Measurements from ENCODE around the gene FANCD2. TPM values are rescaled to one million over a fixed set of nuclear protein-coding genes. Genes with fewer than 3 reads are reported as not detected.
"Not testable (repeated sequence)": the region's sequence is repeated elsewhere in the genome, so short reads cannot be mapped to it uniquely, and the experiment has no call there.

The FANCD2 gene
- total and polyA plus RNA-seq, 4 donors, result 1.9 to 5.4 (median 4.7) TPM; not detected in 1

DNA sequence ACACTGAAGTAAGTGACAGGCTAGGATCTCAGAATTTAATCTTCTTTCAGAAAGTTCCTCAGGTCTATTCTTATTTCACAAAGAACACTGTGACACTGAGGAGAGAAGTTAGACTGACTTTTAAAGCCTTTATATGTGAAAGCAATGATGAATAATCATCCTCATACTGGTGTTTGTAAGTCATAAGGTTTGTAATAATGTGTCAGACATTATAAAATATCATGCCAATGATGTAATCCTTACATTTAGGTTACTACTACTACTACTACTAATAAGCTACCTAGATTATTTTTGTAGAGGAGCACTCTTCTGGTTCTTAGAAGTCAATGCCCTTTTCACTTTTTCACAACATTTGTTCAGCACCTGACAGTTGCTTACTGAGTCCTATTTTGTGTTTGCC lies 48.4 kb downstream of the FANCD2 start:
- no peak overlapping the region for H3K27ac ChIP-seq (ENCODE audit: low read depth in 1 of 2, low read length in 2 of 2)
- intact Hi-C loops (cut with DNase I), result no loop called here
- no peak overlapping the region for H3K4me3 ChIP-seq (ENCODE audit: low read length in 2 of 2)
- no peaks in the 10 kb centered on the region for H3K27me3 ChIP-seq (ENCODE audit: control insufficient read depth in 1 of 2, insufficient read depth in 2 of 2, low read length in 1 of 2)
- no peaks in the 10 kb centered on the region for H3K4me1 ChIP-seq (ENCODE audit: control insufficient read depth in 1 of 2, insufficient read depth in 2 of 2, low read length in 2 of 2)
- H3K9me3 ChIP-seq (ENCODE audit: control insufficient read depth, low read length), result no peaks in the 10 kb centered on the region
- no peaks in the 10 kb centered on the region for H3K36me3 ChIP-seq (ENCODE audit: control insufficient read depth in 1 of 2, insufficient read depth in 2 of 2, low read length in 1 of 2)
- ATAC-seq (ENCODE audit: low FRiP score), result no peak
- no peak for DNase-seq

DNA sequence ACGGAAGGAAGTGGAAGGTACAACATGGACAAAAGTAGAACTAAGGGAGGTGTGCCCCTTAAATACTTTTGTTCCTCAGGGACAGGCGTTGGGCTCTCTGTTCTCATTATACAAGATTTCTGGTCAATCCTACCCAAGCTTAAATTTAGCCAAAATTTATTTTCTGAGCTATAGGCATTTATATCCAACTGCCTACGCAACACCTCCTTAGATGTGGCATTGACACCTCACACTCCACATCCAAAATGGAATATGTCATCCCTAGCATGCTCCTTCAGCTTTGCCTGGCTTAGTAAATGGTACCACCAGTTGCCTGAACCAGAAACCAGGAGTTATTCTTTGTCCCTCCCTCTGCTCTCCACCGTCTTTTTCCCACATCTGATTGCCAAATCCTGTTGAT lies 55.6 kb downstream of the FANCD2 start:
- Histone ChIP-seq H3K27ac (ENCODE audit: low read depth in 1 of 2, low read length in 2 of 2) (no peak overlapping the region), H3K9me3 (ENCODE audit: control insufficient read depth, low read length) (no peaks in the 10 kb centered on the region), H3K27me3 (ENCODE audit: control insufficient read depth in 1 of 2, insufficient read depth in 2 of 2, low read length in 1 of 2) (no peaks in the 10 kb centered on the region), H3K4me1 (ENCODE audit: control insufficient read depth in 1 of 2, insufficient read depth in 2 of 2, low read length in 2 of 2) (no peaks in the 10 kb centered on the region), H3K4me3 (ENCODE audit: low read length in 2 of 2) (no peak overlapping the region), H3K36me3 (ENCODE audit: control insufficient read depth in 1 of 2, insufficient read depth in 2 of 2, low read length in 1 of 2) (no peaks in the 10 kb centered on the region)
- 89 to 92% methylated on average over 4 of the region's 4 CpGs for WGBS, 2 donors
- intact Hi-C loops (cut with DNase I), result no loop called here
- ATAC-seq (ENCODE audit: low FRiP score), result no peak
- DNase-seq, result no peak

DNA sequence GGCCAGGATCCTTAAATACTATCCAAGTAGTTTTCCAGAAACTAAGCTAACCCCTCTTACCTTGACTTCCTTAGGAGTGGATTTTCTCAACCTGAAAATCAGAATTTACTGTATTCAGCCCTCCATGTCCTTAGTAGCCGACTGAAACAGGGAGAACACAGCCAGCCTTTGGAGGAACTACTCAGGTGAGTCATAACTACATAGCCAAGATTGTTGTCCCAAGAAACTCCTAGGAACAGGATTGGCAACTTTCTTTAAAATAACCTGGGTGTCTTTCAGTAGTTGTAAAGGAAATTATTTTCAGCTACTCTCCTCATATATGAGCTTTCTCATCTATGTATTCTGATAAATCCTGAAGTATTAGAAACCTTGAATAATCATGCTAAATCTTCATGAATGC lies 59.5 kb downstream of the FANCD2 start:
- DNase-seq, result no peak
- WGBS, 2 donors, result 95 to 97% methylated on average over 1 of the region's 1 CpG
- Histone ChIP-seq H3K9me3 (ENCODE audit: control insufficient read depth, low read length) (no peaks in the 10 kb centered on the region), H3K36me3 (ENCODE audit: control insufficient read depth in 1 of 2, insufficient read depth in 2 of 2, low read length in 1 of 2) (no peaks in the 10 kb centered on the region), H3K27me3 (ENCODE audit: control insufficient read depth in 1 of 2, insufficient read depth in 2 of 2, low read length in 1 of 2) (no peaks in the 10 kb centered on the region), H3K27ac (ENCODE audit: low read depth in 1 of 2, low read length in 2 of 2) (no peak overlapping the region), H3K4me3 (ENCODE audit: low read length in 2 of 2) (no peak overlapping the region), H3K4me1 (ENCODE audit: control insufficient read depth in 1 of 2, insufficient read depth in 2 of 2, low read length in 2 of 2) (no peaks in the 10 kb centered on the region)
- intact Hi-C loops (cut with DNase I), result no loop called here
- no peak for ATAC-seq (ENCODE audit: low FRiP score)

DNA sequence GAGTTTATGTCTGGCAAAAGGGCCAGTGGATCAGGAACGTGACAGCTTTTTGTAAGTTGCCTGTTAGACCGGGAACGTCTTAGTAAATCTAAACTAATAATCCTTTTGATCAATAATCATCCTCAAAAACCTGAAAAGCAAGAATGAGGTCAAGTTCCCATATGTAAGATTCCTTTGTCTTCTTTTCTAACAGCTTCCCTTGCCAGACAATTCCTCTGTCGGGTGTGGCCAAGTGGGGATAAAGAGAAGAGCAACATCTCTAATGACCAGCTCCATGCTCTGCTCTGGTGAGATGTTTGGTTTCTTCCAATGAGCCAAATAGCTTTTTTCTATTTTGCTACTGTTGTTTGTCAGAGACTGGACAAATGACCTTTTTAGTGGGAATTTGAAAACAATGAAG lies 62.0 kb downstream of the FANCD2 start:
- Histone ChIP-seq H3K4me1 (ENCODE audit: control insufficient read depth in 1 of 2, insufficient read depth in 2 of 2, low read length in 2 of 2) (no peaks in the 10 kb centered on the region), H3K27ac (ENCODE audit: low read depth in 1 of 2, low read length in 2 of 2) (no peak overlapping the region), H3K36me3 (ENCODE audit: control insufficient read depth in 1 of 2, insufficient read depth in 2 of 2, low read length in 1 of 2) (no peaks in the 10 kb centered on the region), H3K9me3 (ENCODE audit: control insufficient read depth, low read length) (no peaks in the 10 kb centered on the region), H3K4me3 (ENCODE audit: low read length in 2 of 2) (no peak overlapping the region), H3K27me3 (ENCODE audit: control insufficient read depth in 1 of 2, insufficient read depth in 2 of 2, low read length in 1 of 2) (no peaks in the 10 kb centered on the region)
- ATAC-seq (ENCODE audit: low FRiP score) (no peak), DNase-seq (no peak)
- WGBS, 2 donors, result 93 to 94% methylated on average over 4 of the region's 4 CpGs
- intact Hi-C loops (cut with DNase I), result no loop called here

DNA sequence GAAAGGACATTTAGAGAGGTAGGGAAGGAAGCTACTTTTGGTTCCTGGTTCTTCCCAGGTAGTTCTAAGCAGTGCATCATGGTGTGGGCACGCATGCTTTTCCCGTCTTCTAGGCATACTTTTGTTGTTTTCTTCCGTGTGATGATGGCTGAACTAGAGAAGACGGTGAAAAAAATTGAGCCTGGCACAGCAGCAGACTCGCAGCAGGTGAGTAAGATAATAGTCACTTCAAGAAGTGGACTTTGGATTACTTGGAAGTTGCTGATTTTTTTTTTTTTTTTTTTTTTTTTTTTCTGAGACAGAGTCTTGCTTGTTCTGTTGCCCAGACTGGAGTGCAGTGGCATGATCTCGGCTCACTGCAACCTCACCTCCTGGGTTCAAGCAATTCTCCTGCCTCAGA lies 63.9 kb downstream of the FANCD2 start:
- H3K36me3 ChIP-seq (ENCODE audit: control insufficient read depth in 1 of 2, insufficient read depth in 2 of 2, low read length in 1 of 2), result no peaks in the 10 kb centered on the region
- no peaks in the 10 kb centered on the region for H3K4me1 ChIP-seq (ENCODE audit: control insufficient read depth in 1 of 2, insufficient read depth in 2 of 2, low read length in 2 of 2)
- intact Hi-C loops (cut with DNase I), result no loop called here
- no peak overlapping the region for H3K4me3 ChIP-seq (ENCODE audit: low read length in 2 of 2)
- no peaks in the 10 kb centered on the region for H3K27me3 ChIP-seq (ENCODE audit: control insufficient read depth in 1 of 2, insufficient read depth in 2 of 2, low read length in 1 of 2)
- WGBS, 2 donors, result 84 to 88% methylated on average over 6 of the region's 6 CpGs
- DNase-seq, result no peak
- ATAC-seq (ENCODE audit: low FRiP score), result no peak
- no peak overlapping the region for H3K27ac ChIP-seq (ENCODE audit: low read depth in 1 of 2, low read length in 2 of 2)
- H3K9me3 ChIP-seq (ENCODE audit: control insufficient read depth, low read length), result no peaks in the 10 kb centered on the region

DNA sequence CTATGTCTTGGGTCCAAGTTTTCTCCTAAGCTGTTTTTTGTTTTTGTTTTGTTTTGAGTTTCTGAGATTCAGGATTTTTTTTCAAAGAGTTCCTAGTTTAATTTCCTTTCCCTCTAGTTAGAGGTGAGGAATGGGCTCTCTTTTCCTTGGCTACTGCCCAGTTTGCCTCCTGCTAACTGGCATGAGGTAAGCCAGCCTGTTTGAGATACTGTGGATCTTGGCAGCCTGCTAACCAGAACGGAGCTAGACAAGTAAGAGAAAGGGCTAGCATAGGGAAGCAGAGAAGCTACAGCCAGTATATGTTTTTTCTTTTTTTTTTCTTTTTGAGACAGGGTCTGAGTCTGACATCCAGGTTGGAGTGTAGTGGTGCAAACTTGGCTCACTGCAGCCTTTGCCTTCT lies 64.5 kb downstream of the FANCD2 start:
- ATAC-seq (ENCODE audit: low FRiP score); H3K9me3 ChIP-seq (ENCODE audit: control insufficient read depth, low read length); H3K36me3 ChIP-seq (ENCODE audit: control insufficient read depth in 1 of 2, insufficient read depth in 2 of 2, low read length in 1 of 2); H3K4me3 ChIP-seq (ENCODE audit: low read length in 2 of 2); DNase-seq; H3K4me1 ChIP-seq (ENCODE audit: control insufficient read depth in 1 of 2, insufficient read depth in 2 of 2, low read length in 2 of 2); H3K27me3 ChIP-seq (ENCODE audit: control insufficient read depth in 1 of 2, insufficient read depth in 2 of 2, low read length in 1 of 2); intact Hi-C loops (cut with DNase I); H3K27ac ChIP-seq (ENCODE audit: low read depth in 1 of 2, low read length in 2 of 2): not testable (repeated sequence)
- 14% methylated on average over 1 of the region's 1 CpG; no CpG with 5 or more reads in 1 of the 2 donors for WGBS, 2 donors

DNA sequence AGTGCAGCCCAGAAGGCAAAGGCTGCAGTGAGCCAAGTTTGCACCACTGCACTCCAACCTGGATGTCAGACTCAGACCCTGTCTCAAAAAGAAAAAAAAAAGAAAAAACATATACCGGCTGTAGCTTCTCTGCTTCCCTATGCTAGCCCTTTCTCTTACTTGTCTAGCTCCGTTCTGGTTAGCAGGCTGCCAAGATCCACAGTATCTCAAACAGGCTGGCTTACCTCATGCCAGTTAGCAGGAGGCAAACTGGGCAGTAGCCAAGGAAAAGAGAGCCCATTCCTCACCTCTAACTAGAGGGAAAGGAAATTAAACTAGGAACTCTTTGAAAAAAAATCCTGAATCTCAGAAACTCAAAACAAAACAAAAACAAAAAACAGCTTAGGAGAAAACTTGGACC lies 65.2 kb downstream of the FANCD2 start:
- 11 to 20% methylated on average over 1 to 2 of the region's 2 CpGs for WGBS, 2 donors
- intact Hi-C loops (cut with DNase I); H3K9me3 ChIP-seq (ENCODE audit: control insufficient read depth, low read length); H3K4me1 ChIP-seq (ENCODE audit: control insufficient read depth in 1 of 2, insufficient read depth in 2 of 2, low read length in 2 of 2); ATAC-seq (ENCODE audit: low FRiP score); H3K27me3 ChIP-seq (ENCODE audit: control insufficient read depth in 1 of 2, insufficient read depth in 2 of 2, low read length in 1 of 2); H3K27ac ChIP-seq (ENCODE audit: low read depth in 1 of 2, low read length in 2 of 2); H3K4me3 ChIP-seq (ENCODE audit: low read length in 2 of 2); DNase-seq; H3K36me3 ChIP-seq (ENCODE audit: control insufficient read depth in 1 of 2, insufficient read depth in 2 of 2, low read length in 1 of 2): not testable (repeated sequence)

DNA sequence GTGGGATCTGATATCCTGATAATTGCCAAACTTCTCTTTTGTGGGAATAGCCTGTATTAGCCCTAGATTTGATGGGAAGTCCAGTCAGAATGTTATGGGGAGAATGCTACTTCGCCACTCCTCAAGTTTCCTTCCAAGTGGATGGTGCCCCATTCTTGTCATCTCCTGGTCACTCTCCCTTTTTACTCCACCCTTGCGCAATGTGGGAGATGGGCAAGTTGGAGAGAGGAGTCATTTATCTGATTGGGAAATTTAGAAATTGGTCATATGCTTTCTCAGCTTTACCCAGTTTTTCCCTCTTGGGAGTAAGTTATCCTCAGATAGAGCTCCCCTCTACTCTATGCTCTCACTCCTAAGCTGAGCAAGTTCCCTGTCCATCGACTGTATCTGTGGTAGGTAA lies 67.4 kb downstream of the FANCD2 start:
- ATAC-seq (ENCODE audit: low FRiP score) (no peak), DNase-seq (no peak)
- 95 to 97% methylated on average over 3 of the region's 3 CpGs for WGBS, 2 donors

DNA sequence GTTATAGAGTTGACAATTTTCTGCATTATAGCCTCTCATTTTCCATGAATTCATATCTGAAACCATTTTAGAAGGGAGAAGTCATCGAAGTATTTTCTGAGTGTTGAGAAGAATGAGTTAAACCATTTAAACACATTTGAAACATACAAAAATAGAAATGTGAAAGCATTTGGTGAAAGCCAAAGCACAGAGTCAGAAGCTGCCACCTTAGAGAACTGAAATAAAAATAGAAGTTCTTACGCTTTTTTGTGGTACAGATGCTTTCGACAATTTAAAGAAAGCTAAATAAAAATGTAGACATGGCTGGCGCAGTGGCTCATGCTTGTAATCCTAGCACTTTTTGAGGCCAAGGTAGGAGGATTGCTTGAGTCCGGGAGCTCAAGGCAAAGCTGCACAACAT lies 72.8 kb downstream of the FANCD2 start:
- no peaks in the 10 kb centered on the region for H3K27me3 ChIP-seq (ENCODE audit: control insufficient read depth in 1 of 2, insufficient read depth in 2 of 2, low read length in 1 of 2)
- H3K4me3 ChIP-seq (ENCODE audit: low read length in 2 of 2), result no peak overlapping the region
- H3K36me3 ChIP-seq (ENCODE audit: control insufficient read depth in 1 of 2, insufficient read depth in 2 of 2, low read length in 1 of 2), result no peaks in the 10 kb centered on the region
- ATAC-seq (ENCODE audit: low FRiP score) (no peak), DNase-seq (no peak)
- no peak overlapping the region for H3K27ac ChIP-seq (ENCODE audit: low read depth in 1 of 2, low read length in 2 of 2)
- intact Hi-C loops (cut with DNase I), result no loop called here
- WGBS, 2 donors, result 41 to 48% methylated on average over 5 of the region's 5 CpGs
- H3K9me3 ChIP-seq (ENCODE audit: control insufficient read depth, low read length), result no peaks in the 10 kb centered on the region
- H3K4me1 ChIP-seq (ENCODE audit: control insufficient read depth in 1 of 2, insufficient read depth in 2 of 2, low read length in 2 of 2), result no peaks in the 10 kb centered on the region

More for the DNA sequence above, 67.4 kb downstream of the FANCD2 start:
- H3K27ac ChIP-seq (ENCODE audit: low read depth in 1 of 2, low read length in 2 of 2), result no peak overlapping the region
- no peaks in the 10 kb centered on the region for H3K36me3 ChIP-seq (ENCODE audit: control insufficient read depth in 1 of 2, insufficient read depth in 2 of 2, low read length in 1 of 2)
- H3K4me3 ChIP-seq (ENCODE audit: low read length in 2 of 2), result no peak overlapping the region
- H3K4me1 ChIP-seq (ENCODE audit: control insufficient read depth in 1 of 2, insufficient read depth in 2 of 2, low read length in 2 of 2), result no peaks in the 10 kb centered on the region
- H3K27me3 ChIP-seq (ENCODE audit: control insufficient read depth in 1 of 2, insufficient read depth in 2 of 2, low read length in 1 of 2), result no peaks in the 10 kb centered on the region
- intact Hi-C loops (cut with DNase I), result no loop called here
- H3K9me3 ChIP-seq (ENCODE audit: control insufficient read depth, low read length), result no peaks in the 10 kb centered on the region

Measured in aorta (tissue), 5 donors.